Rectal smooth muscle tissue (tissue), 1 donor: Measurements from ENCODE around the gene SRD5A3.

ENCODE experiments used
- H3K27ac ChIP-seq: one replicate; pipeline ENCODE4 v1.7.0; 2013; ENCODE audit warnings: low read depth, low read length, inconsistent platforms
- H3K27me3 ChIP-seq: one replicate; pipeline ENCODE4 v1.7.0; 2013; ENCODE audit warnings: low read length; ENCODE audit not compliant: control insufficient read depth, insufficient read depth
- H3K36me3 ChIP-seq: one replicate; pipeline ENCODE4 v1.7.0; 2013; ENCODE audit warnings: low read length; ENCODE audit not compliant: control insufficient read depth, insufficient read depth
- H3K4me1 ChIP-seq: one replicate; pipeline ENCODE4 v1.7.0; 2013; ENCODE audit warnings: low read length; ENCODE audit not compliant: control insufficient read depth, insufficient read depth
- H3K4me3 ChIP-seq: one replicate; pipeline ENCODE4 v1.7.0; 2013; ENCODE audit warnings: low read length
- H3K9ac ChIP-seq: one replicate; pipeline ENCODE4 v1.7.0; 2013; ENCODE audit warnings: low read length

Gene SRD5A3

DNA sequence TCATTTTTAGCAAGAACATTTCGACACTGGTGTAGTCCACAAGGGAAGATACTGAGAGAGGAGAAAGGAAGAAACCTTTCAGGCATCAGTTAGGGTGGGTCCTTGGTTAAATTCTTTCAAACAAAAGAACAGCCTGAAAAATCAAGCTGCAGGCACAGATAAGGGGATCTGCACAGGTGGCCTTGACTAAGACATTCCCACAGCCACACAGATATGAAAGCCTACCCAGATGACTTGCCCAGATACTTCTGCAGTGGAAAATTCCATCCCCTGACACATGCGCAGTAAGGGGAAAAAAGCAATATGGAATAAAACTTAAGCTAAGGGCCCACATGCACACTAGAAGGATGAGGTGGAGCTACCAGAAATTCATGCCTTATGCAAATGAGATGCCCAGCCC is 40.8 kb downstream of the SRD5A3 start:
- Histone ChIP-seq H3K36me3 (no peaks in the 10 kb centered on the region), H3K27ac (no peak overlapping the region), H3K4me3 (no peak overlapping the region), H3K27me3 (no peaks in the 10 kb centered on the region), H3K9ac (no peak overlapping the region), H3K4me1 (no peaks in the 10 kb centered on the region)

DNA sequence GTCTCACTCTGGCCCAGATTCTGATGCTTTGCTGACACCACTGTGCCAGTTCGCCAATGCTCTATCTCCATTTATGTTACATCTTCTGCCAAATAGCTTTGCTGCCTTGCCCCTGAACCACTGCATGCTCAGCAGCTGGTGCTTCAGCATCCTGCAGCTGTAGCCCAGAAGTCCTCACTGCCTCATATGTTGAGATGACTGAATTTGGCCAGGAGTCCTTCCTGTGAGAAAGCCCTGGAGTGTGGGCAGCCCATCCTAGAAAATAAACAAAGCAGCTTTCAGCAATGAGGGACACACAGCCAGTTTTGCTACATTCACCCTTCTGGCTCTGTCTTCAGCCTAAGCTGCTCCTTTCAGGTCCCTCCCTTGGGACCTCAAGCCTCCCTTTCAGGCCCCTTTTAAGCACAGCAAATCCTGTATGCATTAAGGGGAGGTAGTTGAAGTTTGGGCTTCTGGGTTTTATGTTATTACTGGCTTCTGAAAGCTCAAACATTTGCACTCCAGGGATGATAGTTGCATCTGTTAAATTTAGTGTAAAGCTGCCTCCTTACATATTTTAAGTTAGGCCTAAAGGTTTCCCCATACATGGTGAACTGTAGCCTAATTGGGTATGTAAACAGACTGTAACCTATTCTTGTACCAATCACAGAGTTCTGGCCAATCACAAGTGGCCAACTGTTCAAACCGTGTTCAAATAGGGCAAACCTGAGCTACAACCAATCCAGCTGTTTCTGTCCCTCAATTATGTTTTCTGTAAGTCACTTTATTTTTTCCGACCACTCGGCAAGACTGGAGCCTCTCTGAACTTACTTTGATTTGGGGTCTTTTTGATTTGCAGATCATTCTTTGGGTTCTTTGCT is 47.6 kb downstream of the SRD5A3 start:
- Histone ChIP-seq H3K4me1 (peaks cover 12% of the 10 kb centered on the region), H3K27me3 (no peaks in the 10 kb centered on the region), H3K36me3 (no peaks in the 10 kb centered on the region), H3K4me3 (no peak overlapping the region), H3K9ac (no peak overlapping the region), H3K27ac (no peak overlapping the region)

DNA sequence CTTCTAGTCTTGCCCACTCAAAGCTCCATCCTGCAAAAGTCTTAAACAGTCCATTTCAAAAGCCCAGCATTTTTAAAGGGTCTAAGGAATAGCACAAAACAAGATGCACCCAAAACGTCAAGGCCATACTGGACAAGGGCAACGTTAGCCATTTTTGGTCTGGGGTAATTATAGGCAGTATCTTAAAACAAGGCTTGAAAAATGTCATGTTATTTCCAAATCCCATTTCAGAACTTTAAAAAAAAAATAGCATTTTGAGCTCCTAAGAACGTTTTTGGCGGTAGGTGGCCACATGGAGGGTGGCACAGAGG is 49.1 kb downstream of the SRD5A3 start:
- peak overlapping the region; percentile 82 for H3K4me3 ChIP-seq
- no peak overlapping the region for H3K9ac ChIP-seq
- peak overlapping the region; percentile 98 for H3K27ac ChIP-seq
- peaks cover 20% of the 10 kb centered on the region for H3K4me1 ChIP-seq
- H3K27me3 ChIP-seq = no peaks in the 10 kb centered on the region
- H3K36me3 ChIP-seq = no peaks in the 10 kb centered on the region

- H3K4me3 ChIP-seq = peak within 1 kb of the TSS; percentile 82
- peak within 1 kb of the TSS; percentile 98 for H3K27ac ChIP-seq
- no peaks in the 10 kb centered on the region for H3K36me3 ChIP-seq
- H3K4me1 ChIP-seq = peaks cover 20% of the 10 kb centered on the region
- H3K27me3 ChIP-seq = no peaks in the 10 kb centered on the region
- H3K9ac ChIP-seq = peak within 1 kb of the TSS; percentile 79
Measured at GRCh38 chr4:55395529-55396307, 49.7 kb downstream of the SRD5A3 start, which contains the start of gene TMEM165. Gene TMEM165 (plus strand): TSS chr4:55395957. CDS start chr4:55396190, 233 bp downstream.

DNA sequence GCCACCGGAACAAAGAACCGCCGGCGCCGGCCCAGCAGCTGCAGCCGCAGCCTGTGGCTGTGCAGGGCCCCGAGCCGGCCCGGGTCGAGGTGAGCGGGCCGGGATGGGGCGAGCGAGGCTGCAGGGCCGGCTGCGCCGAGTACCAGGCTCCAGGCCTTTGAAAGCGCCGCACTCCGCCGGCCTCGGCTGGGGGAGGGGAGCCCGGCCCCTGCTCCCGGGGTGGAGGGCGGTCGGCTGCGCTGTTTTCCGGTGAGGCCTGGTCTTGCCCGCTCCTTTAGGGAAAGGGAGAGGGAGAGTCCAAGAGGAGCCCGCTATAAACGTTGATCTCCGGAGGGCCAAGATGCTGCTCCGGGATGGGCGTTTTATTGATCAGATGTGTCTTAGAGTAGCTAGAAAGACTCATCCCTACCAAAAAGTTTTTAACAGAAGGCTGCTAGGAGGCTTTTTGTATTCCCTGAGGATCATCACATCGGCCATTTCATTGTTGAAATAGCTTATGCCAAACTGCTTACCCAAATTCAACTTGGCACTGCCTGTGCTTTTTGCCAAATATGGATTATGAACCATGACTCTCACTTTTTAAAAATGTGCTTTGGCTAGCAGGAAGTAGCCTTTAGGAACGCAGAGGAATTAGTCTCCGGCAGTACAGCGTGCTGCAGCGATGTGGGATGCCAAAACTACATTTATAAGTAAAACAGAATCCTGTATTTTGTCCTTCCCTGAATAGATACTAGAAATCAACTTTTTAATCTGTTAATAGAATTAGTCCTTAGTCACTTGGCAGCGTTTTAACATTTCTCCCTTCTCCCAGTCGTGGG is 50.5 kb downstream of the SRD5A3 start:
- Histone ChIP-seq H3K4me1 (peaks cover 20% of the 10 kb centered on the region), H3K4me3 (peak overlapping the region; percentile 82), H3K27ac (peak overlapping the region; percentile 98), H3K9ac (peak overlapping the region; percentile 79), H3K27me3 (no peaks in the 10 kb centered on the region), H3K36me3 (no peaks in the 10 kb centered on the region)

DNA sequence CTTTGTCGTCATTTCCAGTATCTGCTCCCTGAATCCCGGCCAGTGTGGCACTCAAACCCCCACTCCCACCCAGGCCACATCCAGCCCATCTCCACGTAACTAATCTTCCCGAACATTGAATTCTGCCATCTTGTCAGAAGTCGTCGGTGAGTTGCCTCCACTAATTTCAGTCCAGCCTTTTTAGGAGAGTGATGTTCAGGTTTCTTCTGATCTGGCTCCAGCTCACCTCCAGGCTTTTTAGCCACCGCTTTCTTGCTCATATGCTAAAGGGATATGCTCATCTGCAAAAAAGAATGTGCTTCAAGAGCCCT is 51.0 kb downstream of the SRD5A3 start:
- Histone ChIP-seq H3K36me3 (no peaks in the 10 kb centered on the region), H3K4me3 (peak overlapping the region; percentile 82), H3K27me3 (no peaks in the 10 kb centered on the region), H3K27ac (peak overlapping the region; percentile 98), H3K9ac (peak overlapping the region; percentile 79), H3K4me1 (peaks cover 20% of the 10 kb centered on the region)

GRCh38 chr4:55397520-55398321 is 51.7 kb downstream of the SRD5A3 start:
- Histone ChIP-seq H3K27me3 (no peaks in the 10 kb centered on the region), H3K4me1 (peaks cover 20% of the 10 kb centered on the region), H3K36me3 (no peaks in the 10 kb centered on the region), H3K4me3 (peak overlapping the region; percentile 82), H3K9ac (no peak overlapping the region), H3K27ac (peak overlapping the region; percentile 98)

- no peaks in the 10 kb centered on the region for H3K36me3 ChIP-seq
- peak overlapping the region; percentile 39 for H3K4me3 ChIP-seq
- H3K4me1 ChIP-seq = peaks cover 20% of the 10 kb centered on the region
- peak overlapping the region; percentile 98 for H3K27ac ChIP-seq
- no peak overlapping the region for H3K9ac ChIP-seq
- H3K27me3 ChIP-seq = no peaks in the 10 kb centered on the region
Measured at GRCh38 chr4:55398461-55398860, 52.4 kb downstream of the SRD5A3 start.

- Histone ChIP-seq H3K27me3 (no peaks in the 10 kb centered on the region), H3K36me3 (peaks cover 2% of the 10 kb centered on the region), H3K9ac (no peak overlapping the region), H3K4me1 (peaks cover 20% of the 10 kb centered on the region), H3K27ac (peak overlapping the region; percentile 98), H3K4me3 (peak overlapping the region; percentile 29)
Measured at GRCh38 chr4:55398966-55399365, 52.9 kb downstream of the SRD5A3 start.

DNA sequence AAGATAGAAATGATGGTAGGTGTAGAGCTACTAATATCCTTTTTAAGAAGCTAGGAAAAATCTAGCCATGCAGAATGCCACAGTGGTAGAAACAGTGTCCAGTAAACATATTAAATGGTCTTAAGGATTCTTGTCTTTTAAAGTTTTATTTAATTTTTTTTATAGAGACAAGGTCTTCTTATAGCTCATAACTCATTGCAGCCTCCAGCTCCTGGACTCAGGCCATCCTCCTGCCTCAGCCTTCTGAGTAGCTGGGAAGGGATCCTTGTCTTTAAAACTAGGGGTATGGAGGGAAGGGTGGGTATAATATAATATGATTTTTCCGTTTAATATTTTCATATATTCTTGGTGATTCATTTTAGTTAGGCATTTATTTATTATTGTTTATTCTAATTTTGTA is 53.5 kb downstream of the SRD5A3 start:
- Histone ChIP-seq H3K27ac (no peak overlapping the region), H3K4me1 (peaks cover 20% of the 10 kb centered on the region), H3K36me3 (peaks cover 2% of the 10 kb centered on the region), H3K27me3 (no peaks in the 10 kb centered on the region), H3K4me3 (no peak overlapping the region), H3K9ac (no peak overlapping the region)

DNA sequence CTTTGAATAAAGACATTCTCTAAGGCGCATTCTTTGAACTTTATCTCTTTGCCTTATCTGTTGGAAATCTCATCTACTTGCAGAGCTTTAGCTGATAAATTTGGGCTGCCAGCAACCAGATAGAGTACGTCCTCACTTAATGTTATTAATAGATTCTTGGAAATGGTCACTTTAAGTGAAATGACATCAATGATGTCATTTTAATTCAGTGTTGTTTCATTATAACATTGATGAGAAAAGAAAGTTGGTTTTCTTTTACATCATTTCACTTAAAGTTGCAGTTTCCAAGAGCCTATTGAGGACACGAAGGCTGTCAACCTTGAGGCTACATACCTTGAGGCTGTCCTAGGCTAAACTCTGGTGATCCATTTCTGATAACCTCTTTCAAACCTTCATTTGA is 59.0 kb downstream of the SRD5A3 start:
- Histone ChIP-seq H3K4me1 (no peaks in the 10 kb centered on the region), H3K4me3 (no peak overlapping the region), H3K36me3 (peaks cover 2% of the 10 kb centered on the region), H3K27me3 (no peaks in the 10 kb centered on the region), H3K9ac (no peak overlapping the region), H3K27ac (no peak overlapping the region)
